Stimulated activated CD8-positive, alpha-beta memory T cell treated with anti-CD3 and anti-CD28 coated beads, Interleukin-12 subunit alpha, Interleukin-12 subunit beta, amount 100 ng/mL, for 1 hour (primary cell): Measurements from ENCODE around the gene URI1.
A peak's percentile ranks its signal among the peaks of the same experiment; 100 is the strongest.
"Not testable (repeated sequence)": the region's sequence is repeated elsewhere in the genome, so short reads cannot be mapped to it uniquely, and the experiment has no call there.

Source experiments
- DNase-seq: peaks from one replicate; pipeline ENCODE4 v3.0.0-alpha.2; 2020; ENCODE audit warnings: low read depth

Gene URI1

GRCh38 chr19:29942404-29943261, 594 bp downstream of the URI1 start:
- DNase-seq, result peak; percentile 44

GRCh38 chr19:29943615-29944014, 1.6 kb downstream of the URI1 start:
- no peak for DNase-seq

- DNase-seq, result no peak
These were observed 2.5 kb downstream of the URI1 start for GRCh38 chr19:29944390-29945012.

GRCh38 chr19:29945017-29945416, 3.0 kb downstream of the URI1 start:
- DNase-seq, result no peak

DNA sequence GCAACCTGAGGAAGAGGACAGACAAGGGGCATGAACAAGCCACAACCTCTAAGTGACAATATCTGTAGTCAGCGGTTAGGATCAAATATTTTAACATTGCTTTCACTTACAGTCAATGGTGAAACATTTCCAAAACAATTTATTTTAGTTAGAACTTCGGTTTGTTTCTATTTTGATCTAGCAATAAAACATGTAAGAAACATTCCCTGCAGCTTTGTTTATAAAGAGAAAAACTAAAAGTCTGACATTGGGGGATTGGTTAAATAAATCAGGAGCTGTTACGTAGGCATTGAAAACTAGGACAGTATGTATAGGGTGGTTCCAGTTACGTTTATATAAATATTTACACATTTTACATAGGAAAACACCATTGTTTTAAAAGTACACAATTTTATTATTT, 3.4 kb downstream of the URI1 start:
- no peak for DNase-seq

- no peak for DNase-seq
These were observed 4.6 kb downstream of the URI1 start for GRCh38 chr19:29946645-29947044.

- DNase-seq, result no peak
These were observed 5.8 kb downstream of the URI1 start for GRCh38 chr19:29947871-29948270.

DNA sequence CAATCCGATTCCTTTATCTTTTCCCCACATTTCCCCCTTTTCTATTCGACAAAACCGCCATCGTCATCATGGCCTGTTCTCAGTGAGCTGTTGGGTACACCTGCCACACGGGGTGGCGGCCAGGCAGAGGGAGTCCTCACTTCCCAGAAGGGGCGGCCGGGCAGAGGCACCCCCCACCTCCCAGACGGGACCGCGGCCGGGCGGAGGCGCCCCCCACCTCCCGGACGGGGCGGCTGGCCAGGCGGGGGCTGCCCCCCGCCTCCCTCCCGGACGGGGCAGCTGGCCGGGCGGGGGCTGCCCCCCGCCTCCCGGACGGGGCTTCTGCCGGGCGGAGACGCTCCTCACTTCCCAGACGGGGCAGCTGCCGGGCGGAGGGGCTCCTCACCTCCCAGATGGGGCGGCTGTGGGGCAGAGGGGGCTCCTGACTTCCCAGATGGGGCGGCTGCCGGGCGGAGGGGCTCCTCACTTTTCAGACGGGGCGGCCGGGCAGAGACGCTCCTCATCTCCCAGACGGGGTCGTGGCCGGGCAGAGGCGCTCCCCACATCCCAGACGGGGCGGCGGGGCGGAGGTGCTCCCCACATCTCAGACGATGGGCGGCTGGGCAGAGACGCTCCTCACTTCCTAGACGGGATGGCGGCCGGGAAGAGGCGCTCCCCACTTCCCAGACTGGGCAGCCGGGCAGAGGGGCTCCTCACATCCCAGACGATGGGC, 6.9 kb downstream of the URI1 start:
- DNase-seq, result not testable (repeated sequence)

GRCh38 chr19:29952177-29952576, 10.1 kb downstream of the URI1 start:
- no peak for DNase-seq

DNA sequence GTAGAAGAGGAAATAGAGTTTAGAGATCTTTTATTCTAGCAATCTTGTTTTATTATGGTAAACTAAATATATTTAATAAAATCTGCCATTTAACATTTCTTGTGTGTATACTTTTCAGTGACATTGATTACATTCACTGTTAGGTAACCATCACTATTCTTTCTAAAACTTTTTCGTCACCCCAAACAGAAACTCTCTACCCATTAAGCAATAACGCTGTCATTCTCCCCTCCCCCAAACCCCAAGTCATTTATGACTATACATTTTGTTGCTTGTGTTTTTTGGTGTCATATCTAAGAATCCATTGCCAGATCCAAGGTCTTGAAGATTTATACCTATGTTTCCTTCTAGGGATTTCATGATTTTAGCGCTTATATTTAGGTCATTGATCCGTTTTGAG, 10.6 kb downstream of the URI1 start:
- DNase-seq, result no peak

GRCh38 chr19:29953352-29954247, 11.6 kb downstream of the URI1 start:
- no peak for DNase-seq

DNA sequence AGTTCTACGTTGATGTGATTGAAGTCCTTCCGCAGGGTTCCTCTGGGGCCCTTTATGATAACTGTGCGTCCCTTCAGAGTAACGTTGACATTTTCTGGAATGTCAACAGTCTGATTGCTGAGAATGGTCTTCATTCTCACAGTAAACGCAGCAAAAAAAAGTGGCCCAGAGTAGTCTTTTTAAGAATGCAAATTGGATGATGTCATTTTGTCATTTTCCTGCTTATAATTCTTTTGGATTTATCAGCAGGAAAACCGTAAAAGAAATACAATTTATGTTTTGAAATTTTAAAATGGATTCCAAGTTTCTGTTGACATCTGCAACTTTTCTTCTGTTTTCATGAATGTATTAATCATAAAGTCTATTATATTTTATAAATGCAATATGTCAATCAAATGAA, 14.8 kb downstream of the URI1 start:
- no peak for DNase-seq

DNA sequence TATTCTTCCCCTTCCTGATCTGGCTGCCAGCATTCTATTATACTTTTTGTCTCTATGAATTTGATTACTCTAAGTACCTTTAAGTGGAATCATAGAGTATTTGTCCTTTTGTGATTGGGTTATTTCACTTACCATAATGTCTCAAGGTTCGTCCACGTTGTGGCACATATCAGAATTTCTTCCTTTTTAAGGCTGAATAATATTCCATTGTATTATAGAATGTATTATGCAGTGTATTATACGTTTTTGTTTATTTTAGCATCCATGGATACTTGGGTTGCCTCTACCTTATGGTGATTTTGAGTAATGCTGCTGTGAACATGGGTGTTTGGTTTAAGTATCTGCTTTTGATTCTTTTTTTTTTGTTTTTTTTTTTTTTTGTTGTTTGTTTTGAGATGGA, 19.3 kb downstream of the URI1 start:
- DNase-seq, result no peak

GRCh38 chr19:29962793-29963192, 20.8 kb downstream of the URI1 start:
- no peak for DNase-seq

DNA sequence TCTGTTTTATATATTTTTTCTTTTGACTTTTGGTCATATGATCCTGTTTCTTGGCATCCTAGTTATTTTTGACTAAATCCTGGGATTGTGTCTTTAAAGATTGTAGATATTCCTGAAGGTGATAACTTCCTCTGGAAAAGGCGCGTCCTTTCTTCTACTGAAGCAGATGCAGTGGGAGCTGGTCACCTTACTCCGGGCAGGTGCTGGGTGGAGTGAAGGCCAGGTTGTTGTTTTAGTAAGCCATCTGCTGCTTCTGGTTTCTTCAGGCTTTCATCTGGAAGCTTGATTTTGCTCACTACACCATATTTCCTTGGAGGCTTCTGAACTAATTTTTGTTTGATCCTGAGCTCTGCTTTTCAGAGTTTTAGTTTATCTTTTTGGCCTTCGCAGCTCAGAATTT, 21.5 kb downstream of the URI1 start:
- DNase-seq, result no peak

GRCh38 chr19:29964171-29964570, 22.1 kb downstream of the URI1 start:
- DNase-seq, result no peak

GRCh38 chr19:29965492-29965891, 23.5 kb downstream of the URI1 start:
- no peak for DNase-seq

- DNase-seq, result not testable (repeated sequence)
These were observed 24.1 kb downstream of the URI1 start for GRCh38 chr19:29966142-29966541.

- DNase-seq, result no peak
These were observed 24.7 kb downstream of the URI1 start for GRCh38 chr19:29966588-29967249.

DNA sequence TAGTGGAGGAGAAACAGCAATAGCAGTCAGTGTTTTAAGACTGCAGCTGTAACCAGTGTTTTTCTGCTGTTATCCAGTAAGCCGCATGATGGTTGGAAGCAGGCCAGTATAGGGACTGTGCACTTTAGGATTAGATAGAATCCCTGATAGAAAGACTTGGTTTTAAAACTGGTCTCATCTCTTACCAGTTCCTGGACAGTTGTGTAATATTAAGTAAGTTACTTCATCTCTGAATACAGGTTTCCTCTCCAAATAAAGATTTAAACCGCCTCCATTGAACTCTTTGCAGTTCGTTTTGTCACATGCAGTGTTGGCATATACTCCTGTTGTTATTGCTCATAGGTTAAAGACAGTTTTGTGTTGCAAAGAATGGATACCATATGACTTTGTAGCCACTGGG, 25.6 kb downstream of the URI1 start:
- no peak for DNase-seq

GRCh38 chr19:29969891-29970290, 27.9 kb downstream of the URI1 start:
- no peak for DNase-seq
